Measurements from ENCODE around the gene RAB39A.
"Not testable (repeated sequence)": the region's sequence is repeated elsewhere in the genome, so short reads cannot be mapped to it uniquely, and the experiment has no call there.

RAB39A gene, protein sequence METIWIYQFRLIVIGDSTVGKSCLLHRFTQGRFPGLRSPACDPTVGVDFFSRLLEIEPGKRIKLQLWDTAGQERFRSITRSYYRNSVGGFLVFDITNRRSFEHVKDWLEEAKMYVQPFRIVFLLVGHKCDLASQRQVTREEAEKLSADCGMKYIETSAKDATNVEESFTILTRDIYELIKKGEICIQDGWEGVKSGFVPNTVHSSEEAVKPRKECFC

DNA sequence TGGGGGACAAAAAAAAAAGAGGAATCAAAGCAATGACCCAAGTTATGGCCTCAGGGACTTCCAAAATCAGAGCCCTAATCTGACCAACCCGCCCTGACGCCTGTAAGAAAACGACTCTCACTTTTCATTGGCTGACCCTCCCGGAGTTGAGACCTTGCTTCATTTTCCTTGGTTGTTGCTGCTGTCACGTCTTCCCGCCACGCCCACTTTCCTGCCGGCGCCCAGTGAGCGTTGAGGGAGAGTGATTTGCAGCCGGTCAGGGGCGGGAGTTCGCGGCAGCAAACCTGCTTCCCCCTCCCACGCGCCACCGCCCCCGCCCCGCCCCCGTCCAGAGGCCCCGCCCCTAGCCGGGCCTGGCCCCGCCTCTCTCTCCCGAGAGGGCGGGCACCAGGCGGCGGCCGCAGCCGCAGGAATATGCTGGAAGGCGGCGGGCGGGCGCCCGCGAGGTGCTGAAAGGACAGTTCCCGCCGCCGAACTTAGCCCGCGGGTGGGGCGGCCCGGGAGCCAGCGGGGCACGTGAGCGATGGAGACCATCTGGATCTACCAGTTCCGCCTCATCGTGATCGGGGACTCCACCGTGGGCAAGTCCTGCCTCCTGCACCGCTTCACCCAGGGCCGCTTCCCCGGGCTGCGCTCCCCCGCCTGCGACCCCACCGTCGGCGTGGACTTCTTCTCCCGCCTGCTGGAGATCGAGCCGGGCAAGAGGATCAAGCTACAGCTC, at the start of gene RAB39A:
Gene RAB39A (plus strand): TSS at position 403 of the 721 bp plus-strand sequence. CDS start 121 bp downstream, at position 524.
- no peak for DNase-seq

DNA sequence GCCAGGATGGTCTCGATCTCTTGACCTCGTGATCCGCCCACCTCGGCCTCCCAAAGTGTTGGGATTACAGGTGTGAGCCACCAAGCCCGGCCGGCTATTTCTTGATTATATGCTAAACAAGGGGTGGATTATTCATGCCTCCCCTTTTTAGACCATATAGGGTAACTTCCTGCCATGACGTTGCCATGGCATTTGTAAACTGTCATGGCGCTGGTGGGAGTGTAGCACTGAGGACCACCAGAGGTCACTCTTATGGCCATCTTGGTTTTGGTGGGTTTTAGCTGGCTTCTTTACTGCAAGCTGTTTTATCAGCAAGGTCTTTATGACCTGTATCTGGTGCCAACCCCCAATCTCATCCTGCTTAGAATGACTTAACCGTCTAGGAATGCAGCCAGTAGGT, 46.8 kb upstream of the RAB39A start:
- DNase-seq: not testable (repeated sequence)

DNA sequence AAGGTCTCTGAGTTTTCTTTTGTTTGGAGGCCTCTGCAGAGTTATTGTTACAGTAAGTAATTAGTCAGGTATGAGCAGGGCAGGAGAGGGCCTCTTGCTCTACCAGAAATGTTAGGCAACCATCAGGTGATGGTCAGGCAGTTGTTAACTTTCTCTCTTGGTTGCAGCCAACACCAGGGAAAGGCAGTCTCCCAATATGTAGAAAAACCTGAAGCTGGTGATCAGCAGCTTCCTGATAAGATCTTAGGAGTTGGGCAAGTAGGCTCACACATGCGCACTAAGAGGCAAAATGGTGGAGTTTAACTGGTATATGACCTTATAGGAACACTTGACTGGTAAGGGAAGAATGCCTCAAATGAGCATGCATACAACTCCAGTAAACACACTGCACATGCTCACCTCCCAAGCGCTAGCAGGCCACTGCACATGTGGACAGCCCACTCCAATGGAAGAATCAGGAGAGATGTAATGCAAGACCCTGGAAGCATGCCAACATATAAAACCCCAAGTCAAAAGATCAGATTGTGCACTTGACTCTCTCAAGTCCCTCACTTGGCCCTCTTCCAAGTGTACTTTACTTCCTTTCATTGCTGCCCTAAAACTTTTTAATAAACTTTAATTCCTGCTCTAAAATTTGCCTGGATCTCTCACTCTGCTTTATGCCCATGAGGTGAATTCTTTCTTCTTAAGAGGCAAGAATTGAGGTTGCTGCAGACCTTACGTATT, 46.0 kb upstream of the RAB39A start:
- DNase-seq: no peak

DNA sequence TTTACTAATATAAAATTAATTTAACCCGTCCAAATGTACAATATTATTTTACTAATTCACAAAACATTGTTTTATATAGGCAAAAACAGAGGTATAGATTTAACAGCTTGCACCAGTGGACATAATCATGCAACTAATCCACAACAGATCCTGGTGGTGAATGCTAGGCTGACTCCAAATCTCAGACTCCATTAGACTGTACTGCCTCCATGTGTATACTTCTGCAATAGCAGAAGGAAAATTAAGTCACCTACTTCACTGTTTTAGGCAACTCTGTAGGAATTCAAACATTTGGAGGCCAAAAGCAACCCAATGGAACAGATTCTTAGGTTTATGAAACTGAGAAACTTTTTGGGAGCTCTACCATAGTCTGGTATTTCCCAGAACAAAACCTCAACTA, 30.0 kb upstream of the RAB39A start:
- DNase-seq: no peak

DNA sequence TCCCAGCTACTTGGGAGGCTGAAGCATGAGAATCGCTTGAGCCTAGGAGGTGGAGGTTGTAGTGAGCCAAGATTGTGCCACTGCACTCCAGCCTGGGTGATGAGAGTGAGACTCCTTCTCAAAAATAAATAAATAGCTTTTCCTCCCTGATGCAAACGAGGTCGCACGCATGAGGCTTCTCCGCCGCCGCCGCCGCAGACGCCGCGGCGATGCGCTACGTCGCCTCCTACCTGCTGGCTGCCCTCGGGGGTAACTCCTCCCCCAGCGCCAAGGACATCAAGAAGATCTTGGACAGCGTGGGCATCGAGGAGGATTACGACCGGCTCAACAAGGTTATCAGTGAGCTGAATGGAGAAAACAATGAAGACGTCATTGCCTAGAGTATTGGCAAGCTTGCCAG, 20.0 kb upstream of the RAB39A start:
- no peak for DNase-seq

DNA sequence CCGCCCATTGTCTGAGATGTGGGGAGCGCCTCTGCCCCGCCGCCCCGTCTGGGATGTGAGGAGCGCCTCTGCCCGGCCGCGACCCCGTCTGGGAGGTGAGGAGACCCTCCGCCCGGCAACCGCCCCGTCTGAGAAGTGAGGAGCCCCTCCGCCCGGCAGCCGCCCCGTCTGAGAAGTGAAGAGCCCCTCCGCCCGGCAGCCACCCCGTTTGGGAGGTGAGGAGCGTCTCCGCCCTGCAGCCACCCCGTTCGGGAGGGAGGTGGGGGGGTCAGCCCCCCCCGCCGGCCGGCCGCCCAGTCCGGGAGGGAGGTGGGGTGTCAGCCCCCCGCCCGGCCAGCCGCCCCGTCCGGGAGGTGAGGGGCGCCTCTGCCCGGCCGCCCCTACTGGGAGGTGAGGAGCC, 15.8 kb upstream of the RAB39A start:
- DNase-seq: not testable (repeated sequence)

DNA sequence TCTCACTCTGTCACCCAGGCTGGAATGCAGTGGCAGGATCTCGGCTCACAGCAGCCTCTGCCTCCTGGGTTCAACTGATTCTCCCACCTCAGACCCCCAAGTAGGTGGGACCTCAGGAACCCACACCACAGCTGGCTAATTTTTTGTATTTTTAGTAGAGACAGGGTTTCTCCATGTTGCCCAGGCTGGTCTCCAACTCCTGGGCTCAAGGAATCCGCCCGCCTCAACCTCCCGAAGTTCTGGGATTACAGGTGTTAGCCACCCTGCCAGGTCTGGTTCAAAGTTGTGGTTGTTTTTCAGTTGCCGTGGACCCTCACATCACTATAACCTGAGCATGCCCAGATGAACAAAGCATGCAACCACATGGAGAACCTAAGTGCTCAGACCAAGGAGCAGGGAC, 13.0 kb upstream of the RAB39A start:
- DNase-seq: no peak

DNA sequence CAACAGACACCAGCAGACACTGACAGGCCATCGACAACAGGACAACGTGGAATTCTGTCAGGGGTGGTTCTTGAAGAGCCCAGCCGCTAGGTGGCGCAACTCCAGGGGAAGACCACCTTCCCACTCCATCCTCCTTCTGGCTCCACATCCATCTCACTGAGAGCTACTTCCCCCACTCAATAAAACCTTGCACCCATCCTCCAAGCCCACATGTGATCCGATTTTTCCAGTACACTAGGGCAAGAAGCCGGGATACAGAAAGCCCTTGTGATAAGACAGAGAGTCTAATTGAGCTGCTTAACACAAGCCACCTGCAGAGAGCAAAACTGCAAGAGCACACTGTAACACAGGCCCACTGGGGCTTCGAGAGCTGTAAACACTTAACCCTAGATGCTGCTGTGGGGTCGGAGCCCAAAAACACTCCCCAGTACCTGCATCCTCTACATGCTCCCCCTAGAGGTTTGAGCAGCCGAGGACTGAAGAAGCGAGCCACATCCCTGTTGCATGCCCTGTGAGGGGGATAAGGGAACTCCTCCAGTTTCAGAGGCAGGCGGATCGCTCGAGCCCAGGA, 11.5 kb upstream of the RAB39A start:
- DNase-seq: no peak

DNA sequence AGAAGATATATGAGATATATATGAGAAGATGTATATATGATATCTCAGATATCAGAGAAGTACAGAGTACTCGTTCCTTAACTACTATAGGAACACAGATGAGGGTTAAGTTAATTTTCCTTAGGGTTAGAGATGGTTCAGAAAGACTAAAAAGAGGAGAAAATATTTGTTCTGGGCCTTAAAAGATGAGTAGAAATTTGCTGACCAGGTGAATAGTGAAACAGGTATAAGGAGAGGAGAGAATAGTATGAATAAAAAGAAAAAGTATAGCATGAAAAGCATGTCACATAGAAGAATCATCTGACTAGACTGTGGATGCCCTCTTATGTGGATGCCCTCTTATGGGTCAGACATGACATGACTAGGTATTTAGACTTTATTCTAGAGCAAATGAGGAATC, 6.3 kb upstream of the RAB39A start:
- DNase-seq: no peak

DNA sequence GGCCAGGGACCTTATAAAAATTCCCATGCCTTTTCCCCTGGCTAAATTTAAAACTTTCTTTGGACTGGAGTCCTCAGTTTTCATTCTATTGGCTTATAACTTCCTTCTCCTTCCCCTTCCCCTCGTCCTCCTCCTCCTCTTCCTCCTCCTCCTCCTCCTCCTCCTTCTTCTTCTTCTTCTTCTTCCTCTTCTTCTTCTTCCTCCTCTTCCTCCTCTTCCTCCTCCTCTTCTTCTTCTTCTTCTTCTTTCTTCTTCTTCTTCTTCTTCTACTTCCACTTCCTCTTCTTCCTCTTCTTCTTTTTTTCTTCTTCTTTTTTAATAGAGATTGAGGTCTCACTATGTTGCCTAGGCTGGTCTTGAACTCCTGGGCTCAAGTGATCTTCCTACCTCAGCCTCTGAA, 4.7 kb upstream of the RAB39A start:
- DNase-seq: not testable (repeated sequence)

DNA sequence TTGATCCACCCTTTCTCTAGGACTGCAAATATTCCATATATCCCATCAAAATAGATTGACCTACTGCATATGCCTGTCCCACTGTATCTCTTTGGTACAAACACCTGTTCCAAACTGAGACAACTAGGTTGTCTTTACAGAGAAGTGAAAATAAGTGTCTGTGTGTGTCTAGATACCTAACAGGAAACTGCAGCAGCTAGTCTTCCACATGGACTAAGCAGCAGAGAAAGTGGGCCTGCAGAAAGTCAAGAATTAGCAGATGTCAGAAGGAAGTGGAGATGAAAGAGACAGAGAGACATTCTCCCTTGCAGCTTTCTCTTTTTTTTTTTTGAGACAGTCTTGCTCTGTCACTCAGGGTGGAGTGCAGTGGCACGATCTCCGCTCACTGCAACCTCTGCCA, 3.9 kb upstream of the RAB39A start:
- no peak for DNase-seq

DNA sequence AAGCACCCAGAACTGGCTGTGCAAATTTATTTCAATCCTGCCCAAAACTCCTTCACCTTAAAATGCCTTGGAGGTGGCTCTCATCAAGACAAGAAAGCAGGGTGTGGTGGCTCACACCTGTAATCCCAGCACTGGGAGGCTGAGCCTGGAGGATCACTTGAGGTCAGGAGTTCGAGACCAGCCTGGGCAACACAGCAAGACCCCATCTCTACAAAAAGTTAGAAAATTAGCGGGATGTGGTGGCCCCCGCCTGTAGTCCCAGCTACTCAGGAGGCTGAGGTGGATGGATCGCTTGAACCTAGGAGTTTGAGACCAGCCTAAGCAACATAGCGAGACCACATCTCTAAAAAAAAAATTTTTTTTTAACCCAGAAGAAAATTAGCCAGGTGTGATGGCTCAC, 689 bp upstream of the RAB39A start:
- DNase-seq: no peak

DNA sequence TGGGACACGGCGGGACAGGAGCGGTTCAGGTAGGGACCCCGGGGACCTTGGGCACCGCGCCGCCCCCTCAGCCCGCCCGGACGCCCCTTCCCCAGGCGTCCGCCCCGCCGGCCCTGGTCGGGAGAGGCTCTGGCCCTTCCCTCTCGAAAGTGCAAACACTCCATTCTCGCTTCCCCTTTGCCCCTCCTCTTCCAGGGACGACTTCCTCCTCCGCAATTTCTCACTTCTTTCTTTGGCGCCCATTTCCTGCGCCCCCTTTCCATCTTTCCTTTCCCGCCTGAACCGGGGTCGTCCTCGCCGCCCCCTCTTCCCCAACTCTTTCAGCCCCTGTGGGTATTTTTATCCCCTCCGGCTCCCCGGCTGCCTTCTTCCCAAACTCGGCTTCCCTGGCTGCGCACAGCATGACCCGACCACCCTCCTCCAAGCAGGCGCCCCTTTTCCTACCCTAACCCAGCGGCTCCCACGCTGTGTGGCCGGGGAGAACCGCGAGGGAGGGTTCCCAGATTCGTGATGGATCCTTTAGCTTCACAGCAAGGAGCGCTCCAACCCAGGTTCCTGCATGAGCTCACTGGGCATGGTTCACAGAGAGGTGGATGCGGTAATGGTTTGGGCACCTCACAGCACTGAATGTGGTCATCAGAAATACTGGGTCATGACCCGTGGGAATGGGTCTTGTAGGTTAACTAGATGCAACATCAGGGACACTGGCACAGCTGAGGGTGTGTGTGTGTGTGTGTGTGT, 689 bp downstream of the RAB39A start:
- DNase-seq: no peak

DNA sequence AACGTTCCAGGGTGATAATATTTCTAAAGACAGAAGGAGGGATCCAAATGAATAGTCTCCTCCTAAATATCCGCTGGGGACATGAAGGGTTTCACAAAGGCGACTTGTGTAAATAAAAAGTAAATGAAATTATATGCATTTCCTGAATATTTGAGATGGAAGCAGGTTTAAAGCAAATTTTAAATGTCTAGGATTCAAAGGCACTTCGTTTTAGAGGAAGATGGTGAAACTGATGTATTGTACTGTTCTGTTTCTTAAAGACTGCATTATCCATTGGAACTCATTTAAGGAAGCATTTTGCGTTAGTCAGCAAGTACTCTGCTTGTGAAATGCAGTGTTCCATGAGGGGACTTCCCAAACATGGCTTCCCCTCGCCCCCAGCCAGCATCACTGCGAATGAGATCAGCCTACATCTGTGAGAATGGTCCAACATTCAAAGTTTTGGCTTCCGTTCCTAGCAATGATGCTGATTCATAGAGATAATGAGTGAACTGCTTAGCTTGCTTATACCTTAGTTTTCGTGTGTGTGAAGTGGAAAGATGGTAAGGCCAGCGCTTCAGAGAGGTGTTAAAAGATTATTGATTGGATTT, 1.5 kb downstream of the RAB39A start:
- DNase-seq: no peak

DNA sequence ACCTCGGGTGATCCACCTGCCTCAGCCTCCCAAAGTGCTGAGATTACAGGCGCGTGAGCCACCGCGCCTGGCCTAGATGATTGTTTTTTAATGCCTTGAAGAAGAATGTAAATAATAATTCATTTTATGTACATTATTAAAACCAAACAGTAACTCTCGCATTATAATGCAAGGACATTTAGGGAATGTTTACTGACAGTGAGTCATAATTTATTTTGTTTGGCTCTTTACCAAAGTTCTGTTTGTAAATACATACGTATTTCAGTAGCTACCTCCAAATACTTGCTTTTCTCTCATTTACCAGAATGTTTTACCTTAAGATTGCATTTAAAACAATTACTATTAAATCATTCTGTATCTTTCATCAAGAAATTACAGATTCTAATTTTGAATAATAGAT, 3.0 kb downstream of the RAB39A start:
- no peak for DNase-seq

DNA sequence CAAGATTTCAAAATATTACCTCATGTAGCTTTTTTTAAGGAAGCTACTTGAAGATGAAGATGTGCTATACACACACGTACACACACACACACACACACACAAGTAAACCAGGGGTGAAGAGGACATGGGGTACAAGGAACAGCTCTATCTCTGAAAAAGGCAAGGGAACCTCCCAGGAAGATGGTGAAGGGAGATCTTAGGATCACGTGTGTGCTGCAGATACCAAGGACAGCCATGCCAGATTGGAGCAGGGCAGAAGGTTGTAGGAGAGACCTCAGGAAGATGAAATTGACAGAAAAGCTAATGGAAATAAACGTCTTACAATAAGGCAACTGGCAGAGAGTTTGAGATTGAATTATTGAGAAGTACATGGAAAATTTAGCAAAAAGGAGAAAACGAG, 19.7 kb downstream of the RAB39A start:
- no peak for DNase-seq

DNA sequence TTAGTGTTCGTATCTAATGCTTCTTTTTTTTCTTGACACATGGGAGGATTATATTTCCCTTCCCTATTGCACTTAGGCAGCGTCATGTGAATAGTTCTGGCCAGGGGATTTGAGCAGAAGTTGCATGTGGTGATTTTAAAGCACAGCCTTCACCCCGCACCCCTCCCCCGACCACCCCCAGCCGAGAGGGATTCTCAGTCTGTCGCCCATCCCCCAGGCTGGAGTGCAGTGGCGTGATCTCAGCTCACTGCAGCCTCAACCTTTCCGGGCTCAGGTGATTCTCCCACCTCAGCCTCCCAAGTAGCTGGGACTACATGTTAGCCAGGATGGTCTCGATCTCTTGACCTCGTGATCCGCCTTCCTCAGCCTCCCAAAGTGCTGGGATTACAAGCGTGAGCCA, 20.1 kb downstream of the RAB39A start:
- DNase-seq: not testable (repeated sequence)

DNA sequence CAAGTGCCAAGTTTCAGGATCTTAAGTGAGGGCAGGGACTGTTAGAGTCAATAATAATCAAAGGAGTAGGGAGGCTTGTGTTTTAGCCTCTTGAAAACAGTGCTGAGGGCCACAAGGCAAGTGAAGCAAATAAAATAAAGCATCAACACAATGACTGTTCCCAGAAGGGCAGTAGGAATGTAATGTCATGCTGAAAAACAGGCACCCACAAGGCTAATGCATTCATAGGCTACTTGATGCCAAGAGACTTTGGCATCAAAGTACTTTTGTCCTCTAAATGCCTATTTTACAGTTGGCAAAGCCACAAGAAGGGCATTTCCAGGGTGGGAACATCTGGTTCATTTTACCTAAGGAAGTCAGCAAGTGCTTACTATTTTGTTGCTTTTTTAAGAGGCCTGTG, 22.9 kb downstream of the RAB39A start:
- DNase-seq: no peak

DNA sequence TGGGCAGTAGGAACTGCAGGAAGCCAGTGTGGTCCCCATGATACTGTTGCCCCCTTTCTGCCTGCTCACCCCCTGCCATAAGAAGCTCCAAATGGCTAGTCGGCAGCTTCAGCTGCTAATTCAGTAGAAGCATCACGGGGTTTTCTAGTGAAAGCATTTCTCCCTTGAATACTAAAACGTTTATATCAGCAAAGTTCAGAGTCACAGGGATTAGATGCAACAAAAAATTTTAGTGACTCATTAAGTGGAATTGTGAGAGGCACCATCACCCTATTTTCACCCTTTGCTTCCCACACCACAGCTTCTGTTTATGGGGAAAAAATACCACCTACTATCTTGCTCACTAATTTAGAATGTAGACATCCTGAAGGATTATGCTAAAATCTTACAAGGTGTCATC, 25.2 kb downstream of the RAB39A start:
- DNase-seq: no peak

DNA sequence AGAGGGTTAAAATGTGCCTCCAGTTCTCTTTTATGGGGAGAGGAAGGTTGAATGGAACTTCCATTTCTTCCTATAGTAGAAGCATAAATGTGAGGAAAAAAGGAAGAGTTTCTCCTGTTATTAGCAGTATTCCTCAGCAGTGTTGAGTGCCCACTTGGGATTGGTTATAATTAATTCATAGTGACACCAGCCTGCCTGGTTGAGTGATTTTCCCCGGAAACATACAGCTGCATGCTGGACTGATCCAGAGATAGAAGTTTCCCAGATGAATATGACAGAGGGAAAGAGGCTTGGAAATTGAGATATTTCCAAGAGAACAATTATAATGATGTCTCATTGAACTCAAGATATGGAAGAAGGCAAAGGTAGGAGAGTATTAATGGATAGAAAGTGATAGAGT, 28.3 kb downstream of the RAB39A start:
- no peak for DNase-seq

DNA sequence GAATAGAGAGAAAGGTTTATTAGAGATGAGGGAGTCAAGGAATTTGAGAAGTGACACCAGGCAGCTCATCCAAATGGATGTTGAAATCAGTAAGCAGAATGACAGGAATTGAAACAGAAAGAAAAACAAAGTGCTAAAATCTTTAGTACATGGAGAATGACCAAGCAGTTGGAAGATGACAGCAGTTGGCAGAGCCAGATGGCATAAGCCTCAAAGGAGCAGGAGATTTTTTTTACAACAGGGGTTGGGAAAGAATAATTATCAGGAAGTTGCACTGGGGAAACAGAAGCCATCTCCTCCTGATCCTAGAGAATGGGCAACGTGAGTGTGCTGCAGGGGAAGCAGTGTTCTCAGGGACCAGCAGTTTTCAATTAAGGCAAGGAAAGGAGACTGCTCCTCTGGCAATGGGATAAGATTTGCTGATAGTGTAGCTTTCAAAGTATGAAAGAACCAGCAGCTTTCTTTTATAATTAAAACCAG, 28.9 kb downstream of the RAB39A start:
- DNase-seq: no peak

DNA sequence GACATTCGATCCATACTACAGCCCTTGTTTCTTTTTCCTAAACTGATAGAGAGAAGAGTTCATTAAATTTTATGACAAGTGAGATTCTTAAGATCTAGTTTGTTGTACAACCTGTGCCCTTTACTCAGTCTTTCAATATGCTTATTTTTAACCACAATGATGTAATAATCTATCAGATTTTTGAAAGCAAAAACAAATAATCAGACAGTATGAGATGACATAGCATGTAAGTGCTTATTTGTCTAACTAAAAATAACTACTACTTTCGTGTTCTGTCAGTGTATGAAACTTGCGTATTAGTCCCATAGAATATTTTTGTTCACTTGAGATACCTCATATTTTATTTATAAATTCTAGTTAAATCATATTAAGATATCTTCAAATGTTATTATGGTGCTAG, 33.2 kb downstream of the RAB39A start:
- no peak for DNase-seq

DNA sequence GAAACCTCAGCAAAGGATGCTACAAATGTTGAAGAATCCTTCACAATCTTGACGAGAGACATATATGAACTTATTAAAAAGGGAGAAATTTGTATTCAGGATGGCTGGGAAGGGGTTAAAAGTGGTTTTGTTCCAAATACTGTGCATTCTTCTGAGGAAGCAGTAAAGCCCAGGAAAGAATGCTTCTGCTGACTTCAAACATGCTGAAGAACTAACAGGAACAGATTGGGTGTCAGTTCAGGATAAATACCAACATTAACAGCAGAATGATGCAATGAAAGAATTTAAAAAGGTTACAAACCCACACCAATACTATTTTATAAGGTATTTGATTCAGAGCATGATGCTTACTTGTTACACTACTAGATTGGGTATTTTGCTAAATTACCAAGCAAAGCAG, 33.9 kb downstream of the RAB39A start:
- no peak for DNase-seq

Data from cortex of kidney (tissue), 1 donor.